Cardiac fibroblast (primary cell): ENCODE data around the gene AGFG1.
A peak's percentile ranks its signal among the peaks of the same experiment; 100 is the strongest.

ENCODE experiments used
- DNase-seq, 2 donors: peaks; one replicate each; pipeline versions ENCODE4 v3.0.0 to v3.0.0-alpha.2; 2010; ENCODE audit warnings: low read depth in 2 of 2
- H3K4me3 ChIP-seq, 2 donors: replicated peaks in 1 of 2; 1 replicate in 1 of 2; 2 replicates in 1 of 2; pipeline ENCODE4 v1.5.1; 2011; ENCODE audit warnings: low read depth in 2 of 2, low read length in 2 of 2, mild to moderate bottlenecking in 2 of 2, moderate library complexity in 1 of 2
- TF ChIP-seq, protein P1 (sequence below): IDR thresholded peaks from one replicate; pipeline ENCODE4 v1.5.1; 2011; ENCODE audit warnings: low read depth, mild to moderate bottlenecking, low read length, inconsistent platforms

AGFG1 gene

DNA sequence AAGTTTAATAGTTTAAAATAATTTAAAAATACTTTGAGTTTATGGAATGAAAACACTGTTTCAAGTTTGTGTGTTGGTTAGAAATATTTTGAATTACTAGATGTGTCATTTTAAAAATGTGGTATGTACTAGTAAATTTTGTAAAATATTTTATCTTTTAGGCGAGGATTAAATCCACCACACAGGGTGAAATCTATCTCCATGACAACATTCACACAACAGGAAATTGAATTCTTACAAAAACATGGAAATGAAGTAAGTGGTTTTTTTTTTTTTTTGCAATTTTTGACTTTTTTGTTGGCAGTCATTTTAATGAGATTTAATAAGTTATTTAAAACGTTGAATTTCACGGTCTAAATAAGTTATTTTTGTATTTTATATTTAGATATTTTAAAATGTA lies 19.4 kb downstream of the AGFG1 start:
- TF ChIP-seq, protein P1, sequence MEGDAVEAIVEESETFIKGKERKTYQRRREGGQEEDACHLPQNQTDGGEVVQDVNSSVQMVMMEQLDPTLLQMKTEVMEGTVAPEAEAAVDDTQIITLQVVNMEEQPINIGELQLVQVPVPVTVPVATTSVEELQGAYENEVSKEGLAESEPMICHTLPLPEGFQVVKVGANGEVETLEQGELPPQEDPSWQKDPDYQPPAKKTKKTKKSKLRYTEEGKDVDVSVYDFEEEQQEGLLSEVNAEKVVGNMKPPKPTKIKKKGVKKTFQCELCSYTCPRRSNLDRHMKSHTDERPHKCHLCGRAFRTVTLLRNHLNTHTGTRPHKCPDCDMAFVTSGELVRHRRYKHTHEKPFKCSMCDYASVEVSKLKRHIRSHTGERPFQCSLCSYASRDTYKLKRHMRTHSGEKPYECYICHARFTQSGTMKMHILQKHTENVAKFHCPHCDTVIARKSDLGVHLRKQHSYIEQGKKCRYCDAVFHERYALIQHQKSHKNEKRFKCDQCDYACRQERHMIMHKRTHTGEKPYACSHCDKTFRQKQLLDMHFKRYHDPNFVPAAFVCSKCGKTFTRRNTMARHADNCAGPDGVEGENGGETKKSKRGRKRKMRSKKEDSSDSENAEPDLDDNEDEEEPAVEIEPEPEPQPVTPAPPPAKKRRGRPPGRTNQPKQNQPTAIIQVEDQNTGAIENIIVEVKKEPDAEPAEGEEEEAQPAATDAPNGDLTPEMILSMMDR, result no peak
- no peak overlapping the region for H3K4me3 ChIP-seq
- peak; percentile 18 to 50 for DNase-seq

DNA sequence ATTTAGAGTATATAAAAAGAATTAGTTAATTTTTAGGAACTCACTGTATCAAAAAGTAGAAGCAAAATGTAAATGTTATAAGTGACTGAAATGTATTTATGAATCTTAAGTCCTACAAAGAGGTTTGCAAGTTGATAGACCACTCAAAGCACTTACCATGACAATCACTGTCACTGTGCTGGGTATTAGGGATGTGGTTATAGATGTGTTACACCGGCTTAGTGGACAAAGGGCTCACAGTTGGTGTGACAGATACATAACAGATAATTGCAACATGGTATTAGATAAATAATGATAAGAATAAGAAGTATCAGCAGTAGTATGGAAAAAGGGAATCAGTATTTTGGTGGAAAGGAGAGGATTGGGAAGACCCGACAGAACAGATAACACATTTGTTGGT lies 21.6 kb downstream of the AGFG1 start:
- no peak for DNase-seq
- no peak overlapping the region for H3K4me3 ChIP-seq
- TF ChIP-seq, protein P1, result no peak

DNA sequence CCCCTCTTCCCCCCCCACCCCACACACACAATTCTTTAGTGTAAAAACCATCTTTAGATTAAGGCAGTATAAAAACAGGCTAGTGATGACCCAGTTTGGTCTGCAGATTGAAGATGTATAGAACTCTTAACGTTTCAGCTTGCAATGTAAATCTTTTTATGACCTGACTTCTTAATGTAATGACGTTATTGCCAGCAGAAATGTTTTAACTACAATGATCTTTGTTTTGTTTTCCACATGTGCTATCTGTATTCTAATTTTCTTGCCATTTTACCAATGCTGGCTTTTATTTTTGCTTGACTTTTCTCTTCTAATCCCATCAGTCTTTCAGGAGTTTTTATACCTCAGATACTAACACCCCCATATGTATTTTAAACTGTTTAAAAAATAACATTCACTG lies 25.2 kb downstream of the AGFG1 start:
- TF ChIP-seq, protein P1, result no peak
- no peak for DNase-seq

DNA sequence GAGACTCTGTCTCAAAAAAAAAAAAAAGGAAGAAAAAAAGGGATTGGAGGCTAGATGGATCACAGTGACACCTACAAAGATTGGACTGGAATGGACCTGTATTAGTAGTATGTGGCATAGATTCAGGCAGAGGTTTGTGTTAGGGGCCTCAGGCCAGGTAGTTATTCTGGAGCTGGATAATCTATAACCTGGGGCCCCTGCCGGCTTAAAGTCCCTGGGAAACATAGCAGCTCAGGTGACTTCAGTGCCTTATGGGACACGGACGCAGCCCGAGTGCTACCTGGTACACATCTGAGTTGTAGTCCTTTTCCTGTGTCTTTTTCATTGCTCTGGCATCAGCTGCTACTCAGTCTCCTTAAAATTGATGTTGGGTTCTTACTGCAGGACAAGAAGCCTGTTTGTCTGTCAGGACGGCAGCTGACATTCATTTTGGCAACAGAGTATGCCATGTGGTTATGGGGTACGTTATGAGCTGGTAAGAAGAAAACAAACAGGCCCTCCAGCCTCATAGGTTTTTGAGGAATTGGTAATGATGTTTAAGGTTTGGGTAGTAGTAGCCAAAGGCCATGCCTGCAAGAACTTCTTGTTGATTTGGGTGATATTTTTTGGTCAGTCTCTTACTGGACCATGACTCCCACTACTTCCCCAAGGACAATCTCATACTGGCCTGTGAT lies 27.8 kb downstream of the AGFG1 start:
- DNase-seq, result no peak
- TF ChIP-seq, protein P1, result no peak

More for the DNA sequence above, 25.2 kb downstream of the AGFG1 start:
- H3K4me3 ChIP-seq, result no peak overlapping the region

DNA sequence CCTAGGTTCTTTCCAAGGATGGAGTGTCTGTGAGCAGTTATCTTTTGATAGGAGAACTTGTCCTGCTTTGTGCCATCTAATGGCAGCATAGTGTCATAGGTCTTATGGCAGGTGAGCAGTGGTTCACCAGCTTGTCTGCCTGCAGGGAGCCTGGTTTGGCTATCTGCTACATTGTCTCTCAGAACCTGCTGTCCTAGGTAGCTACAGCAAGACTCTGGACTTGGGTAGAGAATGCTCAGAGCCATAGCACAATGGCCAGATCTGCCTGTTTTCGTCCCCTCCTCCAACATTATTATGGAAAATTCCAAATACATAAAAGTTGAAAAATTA lies 28.3 kb downstream of the AGFG1 start:
- DNase-seq, result no peak
- H3K4me3 ChIP-seq, result no peak overlapping the region
- TF ChIP-seq, protein P1, result no peak

More for the DNA sequence above, 27.8 kb downstream of the AGFG1 start:
- H3K4me3 ChIP-seq, result no peak overlapping the region

DNA sequence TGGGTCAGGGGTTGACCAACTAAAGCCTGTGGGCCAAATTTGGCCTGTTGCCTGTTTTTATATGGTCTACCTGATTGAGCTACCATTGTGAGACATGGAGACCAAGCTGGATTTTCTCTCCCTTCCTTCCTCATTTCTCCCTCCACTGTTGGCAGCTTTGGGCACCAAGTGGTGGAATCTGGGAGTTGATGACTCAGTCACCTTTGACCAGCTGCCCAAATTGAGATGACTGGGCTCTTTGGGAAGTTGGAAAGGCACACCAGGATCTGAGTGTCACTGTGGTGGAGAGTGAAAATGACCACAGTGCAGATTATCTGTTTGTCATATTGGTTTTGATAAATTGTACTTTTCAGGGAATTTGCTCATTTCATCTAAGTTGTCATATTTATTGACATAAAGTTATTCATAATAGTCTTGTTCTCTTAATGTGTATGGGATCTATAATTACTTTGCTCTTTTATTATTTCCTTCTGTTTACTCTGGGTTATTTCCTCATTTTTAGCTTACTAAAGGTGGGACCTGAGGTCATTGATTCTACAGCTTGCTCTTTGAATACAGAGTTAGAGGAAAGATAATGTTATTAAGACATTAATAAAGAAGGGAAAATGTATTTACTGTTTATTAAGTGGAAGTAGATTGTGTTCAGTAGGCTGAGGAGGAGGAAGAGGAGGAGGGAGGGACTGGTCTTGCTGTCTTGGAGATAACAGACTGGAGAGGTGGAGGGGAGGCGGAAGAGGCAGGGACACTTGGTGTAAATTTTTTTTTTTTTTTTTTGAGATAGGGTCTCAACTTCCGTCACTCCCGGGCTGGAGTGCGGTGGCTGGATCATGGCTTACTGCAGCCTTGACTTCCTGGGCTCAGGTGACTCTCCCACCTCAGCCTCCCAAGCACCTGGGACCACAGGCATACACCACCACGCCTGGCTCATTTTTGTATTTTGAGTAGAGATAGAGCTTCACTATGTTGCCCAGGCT lies 31.8 kb downstream of the AGFG1 start:
- TF ChIP-seq, protein P1, result no peak
- no peak overlapping the region for H3K4me3 ChIP-seq
- peak; percentile 57 to 65 for DNase-seq
